A549 (cell line): ENCODE results near the gene OCRL. TPM values are rescaled to one million over a fixed set of nuclear protein-coding genes. Genes with fewer than 3 reads are reported as not detected.

Source experiments
- ATAC-seq, 2 experiments: fragments of 200-7000 bp in 1 of 2; fragments of >200 bp in 1 of 2; cut with Nextera tagmentation in 1 of 2; cut with Tn5 transposase in 1 of 2; 3 replicates each; pipeline versions ENCODE4 v1.8.0 to v1.9.1; 2018 to 2020; ENCODE audit warnings: mild to moderate bottlenecking in 1 of 2, moderate library complexity in 1 of 2
- CTCF ChIA-PET: fragments of 300-600 bp; sonication (Branson Sonifier 250); formaldehyde crosslinking; extraction: SDS; loops from one replicate; lab custom pipeline; 2021; ENCODE audit warnings: antibody characterized with exemption, inconsistent platforms; lab: Yijun Ruan, JAX
- POLR2A ChIA-PET: fragments of 350-600 bp; formaldehyde crosslinking; extraction: SDS; loops from one replicate; lab custom pipeline; 2021; ENCODE audit warnings: antibody characterized with exemption, inconsistent platforms; lab: Yijun Ruan, JAX
- DNase-seq, 2 experiments: peaks; one replicate each; pipeline versions ENCODE4 v3.0.0 to v3.0.0-alpha.2; 2011 to 2016; ENCODE audit warnings: low read depth in 1 of 2, low spot score in 1 of 2
- FAIRE-seq: peaks from 2 replicates; lab custom pipeline; 2011; peaks lifted over from hg19 to GRCh38; lab: Jason Lieb, UNC
- H3K27ac ChIP-seq, 2 experiments: fragments of >200 bp; sonication (Bioruptor Twin); formaldehyde crosslinking; 3 replicates each; pipeline ENCODE4 v1.5.1; 2016 to 2017
- H3K4me1 ChIP-seq: fragments of >200 bp; sonication (Bioruptor Twin); formaldehyde crosslinking; 3 replicates; pipeline ENCODE4 v1.6.1; 2016
- H3K4me2 ChIP-seq: fragments of >200 bp; sonication (Bioruptor Twin); formaldehyde crosslinking; 3 replicates; pipeline ENCODE4 v1.6.1; 2016
- H3K4me3 ChIP-seq: fragments of >200 bp; sonication (Bioruptor Twin); formaldehyde crosslinking; 3 replicates; pipeline ENCODE4 v1.5.1; 2016
- H3K9me3 ChIP-seq: fragments of >200 bp; sonication (Bioruptor Twin); formaldehyde crosslinking; 3 replicates; pipeline ENCODE4 v1.6.1; 2016
- BCL3 ChIP-seq: fragments of >200 bp; sonication (Bioruptor Twin); formaldehyde crosslinking; IDR thresholded peaks from 3 replicates; pipeline ENCODE4 v1.6.1; 2016
- CBX2 ChIP-seq: fragments of 200-600 bp; sonication (generic); IDR thresholded peaks from 2 replicates; pipeline ENCODE4 v1.6.1; 2016; ENCODE audit warnings: low read depth, mild to moderate bottlenecking, borderline replicate concordance
- CEBPB ChIP-seq, 2 experiments: fragments of >200 bp in 1 of 2; sonication (Bioruptor Twin) in 1 of 2; formaldehyde crosslinking in 1 of 2; IDR thresholded peaks; 2 replicates each; pipeline ENCODE4 v1.6.1; 2012 to 2016
- CHD4 ChIP-seq: fragments of 200-600 bp; sonication (generic); IDR thresholded peaks from 2 replicates; pipeline ENCODE4 v1.6.1; 2016; ENCODE audit warnings: antibody characterized with exemption, mild to moderate bottlenecking, borderline replicate concordance
- CTCF ChIP-seq: fragments of >200 bp; sonication (Bioruptor Twin); formaldehyde crosslinking; IDR thresholded peaks from 3 replicates; pipeline ENCODE4 v1.5.1; 2016
- ELK1 ChIP-seq: fragments of 150-350 bp; IDR thresholded peaks from 2 replicates; pipeline ENCODE4 v1.6.1; 2014; ENCODE audit warnings: low read depth, mild to moderate bottlenecking, low read length
- EP300 ChIP-seq, 2 experiments: fragments of >200 bp; sonication (Bioruptor Twin); formaldehyde crosslinking; IDR thresholded peaks; 2 replicates in 1 of 2; 3 replicates in 1 of 2; pipeline ENCODE4 v1.6.1; 2016 to 2017
- ESRRA ChIP-seq: fragments of 150-350 bp; IDR thresholded peaks from 2 replicates; pipeline ENCODE4 v1.6.1; 2014; ENCODE audit warnings: mild to moderate bottlenecking, low read length, borderline replicate concordance
- HEYL ChIP-seq: fragments of 250-450 bp; sonication (Bioruptor Pico); IDR thresholded peaks from 2 replicates; pipeline ENCODE4 v1.8.0; 2021; ENCODE audit warnings: mild to moderate bottlenecking, moderate library complexity
- HOXA7 ChIP-seq: fragments of 250-450 bp; sonication (Bioruptor Pico); IDR thresholded peaks from 2 replicates; pipeline ENCODE4 v1.5.0; 2020; ENCODE audit warnings: mild to moderate bottlenecking, moderate library complexity
- HOXB13 ChIP-seq: fragments of 250-450 bp; sonication (Bioruptor Pico); IDR thresholded peaks from 2 replicates; pipeline ENCODE4 v1.5.0; 2020; ENCODE audit warnings: low read depth, mild to moderate bottlenecking, moderate library complexity
- HOXB5 ChIP-seq: fragments of 250-450 bp; sonication (Bioruptor Pico); IDR thresholded peaks from 2 replicates; pipeline ENCODE4 v1.5.0; 2020; ENCODE audit warnings: mild to moderate bottlenecking, moderate library complexity
- MAFK ChIP-seq: fragments of 450-650 bp; IDR thresholded peaks from 2 replicates; pipeline ENCODE4 v1.6.1; 2014; ENCODE audit not compliant: partially characterized antibody
- NFE2L2 ChIP-seq: fragments of 150-350 bp; conservative IDR thresholded peaks from 2 replicates; pipeline ENCODE4 v1.6.1; 2014; ENCODE audit warnings: low read length
- PBX3 ChIP-seq: IDR thresholded peaks from 2 replicates; pipeline ENCODE4 v1.6.1; 2012
- POLR2A ChIP-seq: IDR thresholded peaks from 2 replicates; pipeline ENCODE4 v1.6.1; 2012; ENCODE audit warnings: mild to moderate bottlenecking, low read length
- RAD21 ChIP-seq, 2 experiments: fragments of >200 bp in 1 of 2; sonication (Bioruptor Twin) in 1 of 2; formaldehyde crosslinking in 1 of 2; IDR thresholded peaks in 1 of 2; conservative IDR thresholded peaks in 1 of 2; 2 replicates in 1 of 2; 3 replicates in 1 of 2; pipeline ENCODE4 v1.6.1; 2012 to 2018; ENCODE audit warnings: inconsistent platforms in 1 of 2
- REST ChIP-seq: fragments of 200-600 bp; sonication (generic); IDR thresholded peaks from 2 replicates; pipeline ENCODE4 v1.6.1; 2016; ENCODE audit warnings: antibody characterized with exemption, mild to moderate bottlenecking, moderate library complexity
- RNF2 ChIP-seq: fragments of 200-600 bp; sonication (generic); IDR thresholded peaks from 2 replicates; pipeline ENCODE4 v1.6.1; 2016; ENCODE audit warnings: low read depth, mild to moderate bottlenecking, antibody characterized with exemption, moderate library complexity, borderline replicate concordance
- USF2 ChIP-seq: fragments of 450-650 bp; IDR thresholded peaks from 2 replicates; pipeline ENCODE4 v1.6.1; 2014; ENCODE audit warnings: antibody characterized with exemption
- WGBS: methylation state at CpG from one replicate; pipeline ENCODE4 v1.1.6; 2017; ENCODE audit errors: missing lambda C conversion rate; 5-methylcytosine and 5-hydroxymethylcytosine counted together
- polyA plus RNA-seq, 4 experiments: library from polyadenylated mRNA; depleted of rRNA in 3 of 4; stranded (reverse); fragments of >200 nt; fragmentation: RNase III in 1 of 4; extraction: RNeasy Plus Mini Kit Qiagen cat#74134 plus additional on column Dnase treatment in 1 of 4; gene quantifications; 2 replicates in 3 of 4; 3 replicates in 1 of 4; pipeline ENCODE4 v1.2.3, GENCODE V29; 2011 to 2017

Gene OCRL
- polyA plus RNA-seq, 2 of the 4 experiments (the other 2 are of a cell fraction): 22.4 to 49.0 TPM

GRCh38 chrX:129540068-129540653 is at the start of gene OCRL (continued):
- TF ChIP-seq EP300 (IDR thresholded peaks at IDR 0.05): no peak
- peak; percentile 24 for TF ChIP-seq POLR2A
- TF ChIP-seq BCL3: 0 out of 3 replicates have a peak, but pooled peaks have one; percentile 29
- TF ChIP-seq HOXA7: no peak
- no peak for TF ChIP-seq CEBPB (IDR thresholded peaks at IDR 0.05)
- no peak for TF ChIP-seq ESRRA
- no peak for TF ChIP-seq HEYL (CRISPR knock-in tag)
- no peak for TF ChIP-seq NFE2L2
- TF ChIP-seq CTCF: peak; percentile 50
- TF ChIP-seq USF2: no peak
- TF ChIP-seq MAFK: no peak
- 0 out of 5 replicates have a peak, but pooled peaks of 1 of the 2 experiments have one; percentile 26 for TF ChIP-seq RAD21 (conservative IDR thresholded peaks at IDR 0.05 in 1 of 2, IDR thresholded peaks at IDR 0.05 in 1 of 2)
- no peak for TF ChIP-seq HOXB5 (CRISPR knock-in tag)
- no peak for TF ChIP-seq CBX2
- no peak for TF ChIP-seq REST
- TF ChIP-seq RNF2: no peak
- TF ChIP-seq PBX3: no peak
- TF ChIP-seq HOXB13 (CRISPR knock-in tag): no peak

- no peak overlapping the region for H3K4me3 ChIP-seq
- H3K27ac ChIP-seq: no peak overlapping the region
- H3K9me3 ChIP-seq: no peaks in the 10 kb centered on the region
- CTCF ChIA-PET: interaction anchor here (1.0 kb wide), 1 partner anchor 14 kb away, joined by 3 read pairs; no protein-coding TSS in a partner anchor
- no peak for TF ChIP-seq CHD4
- TF ChIP-seq RNF2: no peak
- TF ChIP-seq ELK1: no peak
- TF ChIP-seq, all 56 proteins: peak for 0
- H3K4me1 ChIP-seq: no peaks in the 10 kb centered on the region
- DNase-seq: no peak
- no peak for ATAC-seq
- 93% methylated on average over 2 of the region's 2 CpGs for WGBS
- POLR2A ChIA-PET: no interaction called here
- no peak for FAIRE-seq
- H3K4me2 ChIP-seq: no peak overlapping the region
Measured at GRCh38 chrX:129490330-129490729, 49.7 kb upstream of the OCRL start.
